GM23338 (cell line): Measurements from ENCODE around the gene C5orf58.
A peak's percentile ranks its signal among the peaks of the same experiment; 100 is the strongest.

Experiments used
- CREB1 ChIP-seq: fragments of 250-450 bp; sonication (Bioruptor Pico); IDR thresholded peaks from 2 replicates; pipeline ENCODE4 v1.5.0; 2020; ENCODE audit warnings: low read depth, mild to moderate bottlenecking, moderate library complexity
- CTCF ChIP-seq, 2 experiments: fragments of 200-600 bp in 1 of 2; sonication (generic) in 1 of 2; conservative IDR thresholded peaks; 2 replicates each; pipeline versions ENCODE4 v1.5.1 to v1.6.1; 2016 to 2017; ENCODE audit warnings: antibody characterized with exemption in 2 of 2, low read depth in 2 of 2, mild to moderate bottlenecking in 2 of 2, moderate library complexity in 1 of 2
- EZH2 ChIP-seq: fragments of 200-600 bp; sonication (generic); IDR thresholded peaks from one replicate; pipeline ENCODE4 v1.8.0; 2017; ENCODE audit warnings: antibody characterized with exemption, mild to moderate bottlenecking, low read depth; ENCODE audit not compliant: unreplicated experiment
- EZH2phosphoT487 ChIP-seq: fragments of 200-600 bp; sonication (generic); IDR thresholded peaks from one replicate; pipeline ENCODE4 v1.8.1; 2018; ENCODE audit warnings: antibody characterized with exemption; ENCODE audit not compliant: unreplicated experiment
- NANOG ChIP-seq: IDR thresholded peaks from 2 replicates; pipeline ENCODE4 v1.6.1; 2016; ENCODE audit warnings: antibody characterized with exemption, borderline replicate concordance
- POLR2AphosphoS5 ChIP-seq: IDR thresholded peaks from 2 replicates; pipeline ENCODE4 v1.6.1; 2016; ENCODE audit warnings: antibody characterized with exemption, low read depth
- REST ChIP-seq: IDR thresholded peaks from one replicate; pipeline ENCODE4 v1.6.1; 2018; ENCODE audit warnings: antibody characterized with exemption; ENCODE audit not compliant: unreplicated experiment
- STAT1 ChIP-seq: IDR thresholded peaks from one replicate; pipeline ENCODE4 v1.6.1; 2016; ENCODE audit warnings: antibody characterized with exemption; ENCODE audit not compliant: unreplicated experiment

GRCh38 chr5:170273968-170274710 lies 41.4 kb downstream of the C5orf58 start:
- peak; percentile 66 to 96 for TF ChIP-seq CTCF (conservative IDR thresholded peaks at IDR 0.05; ENCODE audit: low read depth in 2 of 2)
- TF ChIP-seq EZH2, result no peak
- no peak for TF ChIP-seq POLR2AphosphoS5
- no peak for TF ChIP-seq EZH2phosphoT487
- no peak for TF ChIP-seq REST
- TF ChIP-seq CREB1 (CRISPR knock-in tag), result no peak
- TF ChIP-seq NANOG, result no peak
- no peak for TF ChIP-seq STAT1
